LNCaP clone FGC (cell line): ENCODE results near the gene LRRFIP1.
"Not testable (repeated sequence)": the region's sequence is repeated elsewhere in the genome, so short reads cannot be mapped to it uniquely, and the experiment has no call there.

Source experiments
- DNase-seq: peaks from one replicate; pipeline ENCODE4 v3.0.0-alpha.2; 2011; ENCODE audit warnings: low read depth
- H3K4me3 ChIP-seq: 2 replicates; pipeline ENCODE4 v1.5.1; 2011; ENCODE audit warnings: mild to moderate bottlenecking, low read depth, low read length, control low read depth
- TF ChIP-seq, protein P1 (sequence below): IDR thresholded peaks from 2 replicates; pipeline ENCODE4 v1.5.1; 2012; ENCODE audit warnings: mild to moderate bottlenecking; ENCODE audit not compliant: control insufficient read depth, insufficient read depth; ENCODE audit errors: extremely low read depth

The LRRFIP1 gene

DNA sequence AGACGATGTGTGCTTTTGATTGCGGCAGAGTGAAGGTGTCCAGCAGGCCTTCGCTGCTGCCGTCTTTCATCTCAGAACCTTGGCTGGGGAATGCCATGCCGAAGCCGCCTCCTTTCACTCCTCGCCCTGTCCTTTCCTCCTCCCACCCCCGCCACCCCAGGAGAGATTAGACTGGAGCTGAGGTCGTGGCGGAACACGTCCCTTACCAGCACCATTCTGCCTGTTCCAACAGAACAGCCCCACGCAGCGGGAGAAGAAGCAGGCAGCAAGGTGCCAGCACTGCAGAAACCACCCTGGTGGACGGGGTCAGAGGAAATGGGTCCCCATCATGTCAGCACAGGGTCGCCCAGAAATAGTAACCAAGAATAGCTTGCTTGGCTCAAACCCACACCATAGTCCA, 146.4 kb downstream of the LRRFIP1 start:
- no peak for DNase-seq
- H3K4me3 ChIP-seq, result no peak overlapping the region
- TF ChIP-seq, protein P1, sequence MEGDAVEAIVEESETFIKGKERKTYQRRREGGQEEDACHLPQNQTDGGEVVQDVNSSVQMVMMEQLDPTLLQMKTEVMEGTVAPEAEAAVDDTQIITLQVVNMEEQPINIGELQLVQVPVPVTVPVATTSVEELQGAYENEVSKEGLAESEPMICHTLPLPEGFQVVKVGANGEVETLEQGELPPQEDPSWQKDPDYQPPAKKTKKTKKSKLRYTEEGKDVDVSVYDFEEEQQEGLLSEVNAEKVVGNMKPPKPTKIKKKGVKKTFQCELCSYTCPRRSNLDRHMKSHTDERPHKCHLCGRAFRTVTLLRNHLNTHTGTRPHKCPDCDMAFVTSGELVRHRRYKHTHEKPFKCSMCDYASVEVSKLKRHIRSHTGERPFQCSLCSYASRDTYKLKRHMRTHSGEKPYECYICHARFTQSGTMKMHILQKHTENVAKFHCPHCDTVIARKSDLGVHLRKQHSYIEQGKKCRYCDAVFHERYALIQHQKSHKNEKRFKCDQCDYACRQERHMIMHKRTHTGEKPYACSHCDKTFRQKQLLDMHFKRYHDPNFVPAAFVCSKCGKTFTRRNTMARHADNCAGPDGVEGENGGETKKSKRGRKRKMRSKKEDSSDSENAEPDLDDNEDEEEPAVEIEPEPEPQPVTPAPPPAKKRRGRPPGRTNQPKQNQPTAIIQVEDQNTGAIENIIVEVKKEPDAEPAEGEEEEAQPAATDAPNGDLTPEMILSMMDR, result no peak

DNA sequence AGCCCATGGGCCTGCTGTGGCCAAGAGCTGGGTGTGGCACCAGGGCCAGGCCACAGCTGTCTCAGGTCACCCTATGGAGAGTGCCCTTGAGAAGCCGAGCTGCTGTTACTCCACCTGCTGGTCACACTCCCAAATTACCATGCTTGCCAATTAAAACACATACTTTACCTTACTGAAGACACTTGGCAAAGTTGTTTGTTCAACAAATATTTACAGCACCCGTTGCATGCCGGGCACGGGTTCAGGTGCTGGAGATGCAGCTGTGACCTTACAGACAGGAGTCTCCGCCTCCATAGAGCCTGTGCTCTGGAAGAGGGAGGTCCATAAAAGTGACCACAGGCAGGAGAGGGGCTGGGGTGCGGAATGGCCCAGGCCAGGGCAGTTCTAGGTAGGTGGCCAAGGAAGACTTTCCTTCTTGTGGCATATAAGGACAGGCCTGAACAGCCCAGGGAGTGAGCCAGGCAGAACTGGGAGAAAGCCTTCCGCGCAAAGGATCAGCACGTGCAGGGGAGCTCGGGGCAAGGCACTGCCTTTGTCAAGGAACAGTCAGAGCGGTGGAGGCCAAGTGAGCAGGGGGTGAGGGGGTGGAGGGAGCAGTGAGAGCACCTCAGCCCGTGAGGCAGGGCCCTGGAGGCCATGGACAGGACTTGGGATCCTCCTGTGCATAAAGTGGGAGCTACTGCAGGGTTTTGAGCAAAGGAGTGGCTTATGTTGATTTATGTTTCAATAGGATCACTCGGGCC, 147.6 kb downstream of the LRRFIP1 start:
- DNase-seq, result peak; percentile 95
- TF ChIP-seq, protein P1, result peak; percentile 80
- H3K4me3 ChIP-seq, result no peak overlapping the region

DNA sequence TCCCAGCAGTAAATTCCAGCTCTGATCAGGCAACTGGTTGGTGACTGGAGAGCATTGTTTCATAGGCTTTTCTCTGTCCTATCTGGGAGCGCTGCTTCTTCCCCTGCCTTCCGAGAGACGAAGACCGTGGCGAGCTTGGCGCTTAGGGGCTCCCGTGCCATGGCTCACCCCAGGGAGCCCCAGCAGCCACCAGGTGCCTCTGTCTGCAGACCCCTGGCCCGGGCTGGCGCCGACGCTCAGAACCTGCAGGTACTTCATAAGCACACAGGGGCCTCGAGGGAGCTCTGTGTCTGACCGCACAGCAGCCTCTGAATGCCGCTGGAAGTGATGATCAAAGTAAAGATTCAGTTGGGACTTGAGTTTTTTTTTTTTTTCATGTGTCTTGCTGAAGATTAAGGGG, 152.1 kb downstream of the LRRFIP1 start:
- TF ChIP-seq, protein P1, result no peak

DNA sequence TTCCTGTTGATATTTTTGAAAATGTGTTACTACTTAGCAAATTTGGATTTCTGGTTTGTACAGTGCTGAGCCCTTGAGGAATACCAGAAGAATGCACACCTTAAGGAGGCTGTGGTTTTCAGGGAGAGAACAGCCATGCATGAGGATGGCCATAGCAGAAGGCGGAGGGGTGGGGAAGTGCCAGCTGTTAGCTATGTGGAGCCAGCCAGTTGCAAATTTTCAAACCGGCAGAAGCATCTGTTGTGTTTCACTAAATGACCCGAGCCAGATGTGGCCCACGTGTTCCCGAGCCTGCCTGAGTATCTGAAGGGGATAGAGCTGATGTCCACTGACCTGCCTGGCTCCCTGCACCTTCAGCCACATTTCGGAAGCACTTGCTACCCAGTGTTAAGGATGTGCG, 154.8 kb downstream of the LRRFIP1 start:
- no peak for DNase-seq
- TF ChIP-seq, protein P1, result no peak
- H3K4me3 ChIP-seq, result no peak overlapping the region

More for the DNA sequence above, 152.1 kb downstream of the LRRFIP1 start:
- no peak overlapping the region for H3K4me3 ChIP-seq
- DNase-seq, result no peak

DNA sequence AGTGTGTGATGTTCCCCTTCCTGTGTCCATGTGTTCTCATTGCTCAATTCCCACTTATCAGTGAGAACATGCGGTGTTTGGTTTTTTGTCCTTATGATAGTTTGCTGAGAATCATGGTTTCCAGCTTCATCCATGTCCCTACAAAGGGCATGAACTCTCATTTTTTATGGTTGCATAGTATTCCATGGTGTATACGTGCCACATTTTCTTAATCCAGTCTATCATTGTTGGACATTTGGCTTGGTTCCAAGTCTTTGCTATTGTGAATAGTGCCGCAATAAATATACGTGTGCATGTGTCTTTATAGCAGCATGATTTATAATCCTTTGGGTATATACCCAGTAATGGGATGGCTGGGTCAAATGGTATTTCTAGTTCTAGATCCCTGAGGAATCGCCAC, 156.3 kb downstream of the LRRFIP1 start:
- H3K4me3 ChIP-seq, result not testable (repeated sequence)

DNA sequence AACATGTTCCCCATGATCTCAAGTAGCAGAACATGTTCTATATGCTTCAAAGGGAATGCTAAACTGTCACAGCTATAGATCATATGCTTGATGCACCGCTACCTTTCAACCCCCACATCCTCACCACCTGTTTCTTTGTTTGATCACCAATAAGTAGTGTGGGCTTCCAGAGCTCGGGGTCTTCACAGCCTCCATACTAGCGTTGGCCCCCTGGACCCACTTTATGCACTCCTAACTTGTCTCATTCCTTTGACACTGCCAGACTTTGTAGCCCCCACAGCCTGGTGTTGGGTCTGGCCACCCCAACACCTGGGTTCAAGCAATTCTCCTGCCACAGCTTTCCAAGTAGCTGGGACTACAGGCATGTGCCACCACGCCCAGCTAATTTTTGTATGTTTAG, 159.5 kb downstream of the LRRFIP1 start:
- H3K4me3 ChIP-seq, result no peak overlapping the region
- DNase-seq, result no peak
- TF ChIP-seq, protein P1, result no peak

More for the DNA sequence above, 156.3 kb downstream of the LRRFIP1 start:
- not testable (repeated sequence) for DNase-seq

DNA sequence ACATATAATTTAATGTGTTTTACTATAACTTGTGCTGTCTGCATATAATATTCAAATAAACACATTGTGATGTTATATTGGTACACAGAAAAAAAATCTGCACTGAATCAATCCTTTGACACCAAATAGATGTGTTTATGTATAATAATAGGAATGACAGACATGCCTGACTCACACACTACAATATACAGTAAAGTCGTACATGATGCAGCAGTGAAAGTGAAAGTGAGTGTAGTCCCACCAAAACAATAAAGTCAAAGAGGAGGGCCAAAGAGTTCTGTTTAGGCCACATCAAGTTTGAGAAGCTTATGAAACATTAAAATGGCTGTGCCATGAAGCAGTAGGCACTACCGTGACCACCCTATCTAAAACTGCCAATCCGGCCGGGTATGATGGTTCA, 163.0 kb downstream of the LRRFIP1 start:
- no peak for DNase-seq
- H3K4me3 ChIP-seq, result no peak overlapping the region
- TF ChIP-seq, protein P1, result no peak
